ENCODE results near the gene BLOC1S5. TPM values are rescaled to one million over a fixed set of nuclear protein-coding genes. Genes with fewer than 3 reads are reported as not detected.
"Not testable (repeated sequence)": the region's sequence is repeated elsewhere in the genome, so short reads cannot be mapped to it uniquely, and the experiment has no call there.

The BLOC1S5 gene
- total RNA-seq, 1 donor from 2014 or later: 9.9 TPM

DNA sequence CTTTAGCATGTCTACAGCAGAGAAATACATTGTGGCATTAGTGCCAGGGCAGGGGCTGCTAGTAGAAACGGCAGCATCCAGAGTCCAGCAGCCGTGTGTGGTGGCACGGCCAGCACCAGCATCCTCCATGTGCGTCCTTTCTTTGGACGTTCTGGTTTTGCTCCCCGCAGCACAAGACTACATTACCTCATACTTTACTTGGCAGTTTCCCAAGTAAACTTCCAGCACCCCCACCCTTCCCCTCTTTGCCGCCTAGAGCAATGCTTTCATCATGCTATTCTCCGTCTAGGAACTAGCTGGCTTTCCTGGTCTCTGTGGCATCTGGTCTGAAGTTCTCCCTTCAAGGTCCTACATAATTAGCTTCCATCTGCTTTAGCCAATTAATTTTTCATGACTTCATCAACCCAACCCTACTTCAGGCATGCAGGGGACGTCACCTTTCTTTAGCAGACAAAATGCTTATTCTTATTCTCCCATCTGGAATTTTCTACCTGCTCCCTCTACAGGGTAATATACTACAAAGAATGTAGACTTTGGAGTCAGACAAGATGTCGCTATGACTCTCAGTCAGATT, 67.6 kb downstream of the BLOC1S5 start:
- peak; percentile 87 for DNase-seq (ENCODE audit: extremely low read depth, low read depth, low spot score)

DNA sequence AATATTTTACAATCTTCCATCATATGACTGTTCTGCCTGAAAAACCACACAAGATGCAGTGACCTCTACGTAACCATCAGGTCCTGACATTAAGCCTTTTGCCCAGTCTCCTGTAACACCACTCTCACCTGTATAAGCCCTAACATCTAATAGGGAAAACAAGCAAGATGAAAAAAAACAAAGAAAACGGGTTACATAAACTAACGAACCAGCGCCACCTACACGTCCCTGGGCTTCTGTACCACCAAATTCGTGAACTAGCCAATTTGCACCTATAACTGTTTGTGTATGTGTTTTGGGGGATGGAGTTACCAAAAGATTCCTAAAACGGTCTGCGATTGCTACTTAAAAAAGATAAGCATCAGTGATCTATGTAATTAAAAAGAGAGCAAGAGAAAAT, 70.2 kb downstream of the BLOC1S5 start:
- no peak for DNase-seq (ENCODE audit: extremely low read depth, low read depth, low spot score)

DNA sequence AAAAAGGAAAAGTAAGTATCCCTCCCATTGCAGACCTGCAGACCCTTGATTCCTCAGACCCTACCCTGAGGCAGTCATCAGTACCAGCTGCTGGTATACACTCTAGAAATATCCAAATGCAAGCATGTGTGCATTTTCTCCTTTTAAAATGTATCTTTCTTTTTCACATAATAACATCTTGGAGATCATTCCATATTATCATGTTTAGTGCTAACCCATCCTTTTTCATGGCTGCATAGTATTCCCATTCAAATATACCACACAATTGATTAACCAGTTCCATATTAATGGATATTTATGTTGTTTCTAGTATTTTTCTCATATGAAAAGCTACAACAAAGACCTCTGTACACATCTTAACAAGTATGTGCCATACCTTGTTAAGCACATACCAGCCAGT, 70.8 kb downstream of the BLOC1S5 start:
- no peak for DNase-seq (ENCODE audit: extremely low read depth, low read depth, low spot score)

DNA sequence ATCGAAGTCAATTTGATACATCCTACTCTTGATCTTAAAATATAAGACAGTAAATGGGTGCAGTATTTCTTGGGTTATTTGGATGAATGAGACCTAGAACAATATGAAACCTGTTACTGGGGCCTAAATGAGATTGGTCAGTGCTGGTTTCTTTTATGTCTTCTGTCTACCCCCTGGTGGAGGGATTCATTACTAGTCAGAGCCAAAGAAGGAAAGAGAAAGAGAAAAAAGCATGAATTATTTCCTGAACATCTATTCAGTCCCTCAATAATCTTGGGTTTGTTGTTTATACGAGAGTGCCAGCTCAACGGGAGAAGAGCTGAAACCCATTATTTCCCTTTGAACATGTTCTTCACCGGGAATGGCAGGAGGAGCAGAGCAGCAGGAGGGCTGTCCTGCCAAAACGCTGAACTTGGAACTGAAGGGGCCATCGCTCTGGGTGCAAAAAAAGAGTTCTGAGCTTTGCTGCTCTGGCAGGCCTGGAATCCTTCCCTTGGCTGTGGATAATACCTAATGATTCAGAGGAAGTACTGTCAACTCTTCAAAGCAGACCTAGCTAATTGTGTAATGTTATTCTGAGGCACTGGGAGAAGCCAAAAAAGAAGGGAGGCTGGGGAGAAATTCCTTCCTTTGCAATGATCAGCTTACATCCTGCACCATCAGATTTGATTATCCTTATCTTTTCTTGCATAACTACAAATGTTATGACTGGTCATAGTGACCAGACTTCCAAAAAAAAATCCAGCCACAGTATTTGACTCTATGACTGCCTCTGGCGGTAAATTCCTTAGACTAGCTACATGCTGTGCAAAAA, 72.0 kb downstream of the BLOC1S5 start:
- peak; percentile 75 for DNase-seq (ENCODE audit: extremely low read depth, low read depth, low spot score)

DNA sequence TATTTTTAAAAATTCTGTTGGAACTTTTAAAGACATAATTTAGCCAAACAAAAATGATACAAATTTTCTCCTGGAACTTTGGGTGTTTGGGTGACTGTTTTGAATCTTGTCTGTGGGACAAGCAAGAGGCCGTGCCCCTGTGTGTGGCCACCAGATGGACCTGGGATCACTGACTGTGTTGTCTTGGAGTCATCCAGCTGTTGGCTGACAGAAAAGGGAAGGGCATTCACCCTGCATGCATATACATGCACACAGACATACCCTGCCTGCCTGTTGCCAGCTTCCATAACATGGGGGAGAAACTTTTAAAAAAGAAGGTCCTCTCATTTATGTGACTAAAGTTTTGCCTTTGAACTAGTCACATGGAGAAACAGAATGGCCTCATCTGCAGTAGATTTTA, 72.7 kb downstream of the BLOC1S5 start:
- DNase-seq (ENCODE audit: extremely low read depth, low read depth, low spot score): no peak

DNA sequence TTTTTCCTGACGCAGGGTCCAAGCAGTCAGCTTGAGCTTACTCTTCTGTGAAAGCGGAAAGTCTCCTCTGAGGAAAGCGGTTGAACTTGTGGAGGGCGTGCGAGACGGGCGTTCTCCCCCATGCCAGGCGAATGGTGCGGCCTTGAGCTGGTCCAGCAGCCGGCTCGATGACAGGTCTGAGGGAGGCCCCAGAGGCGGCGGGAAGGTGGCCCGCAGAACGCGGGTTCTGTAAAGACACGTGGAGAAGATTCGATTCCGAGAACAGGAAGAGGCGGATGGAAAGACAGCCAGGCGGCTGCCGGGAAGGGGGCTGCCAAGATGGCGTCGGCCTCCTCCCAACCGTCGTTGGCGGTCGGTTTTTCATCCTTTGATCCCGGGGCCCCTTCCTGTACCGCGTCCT, 78.0 kb downstream of the BLOC1S5 start:
- no peak for DNase-seq (ENCODE audit: extremely low read depth, low read depth, low spot score)

DNA sequence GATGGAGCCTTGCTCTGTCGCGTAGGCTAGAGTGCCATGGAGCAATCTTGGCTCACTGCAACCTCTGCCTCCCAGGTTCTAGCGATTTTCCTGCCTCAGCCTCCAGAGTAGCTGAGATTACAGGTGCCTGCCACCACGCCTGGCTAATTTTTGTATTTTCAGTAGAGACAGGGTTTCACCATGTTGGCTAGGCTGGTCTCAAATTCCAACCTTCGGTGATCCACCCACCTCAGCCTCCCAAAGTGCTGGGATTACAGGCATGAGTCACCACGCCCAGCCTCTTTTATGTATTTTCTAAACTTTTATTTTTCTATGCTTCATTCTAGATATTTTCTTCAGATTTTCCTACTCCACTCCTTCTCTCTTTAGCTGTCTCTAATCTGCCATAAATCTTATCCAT, 80.2 kb downstream of the BLOC1S5 start:
- DNase-seq (ENCODE audit: extremely low read depth, low read depth, low spot score): not testable (repeated sequence)

DNA sequence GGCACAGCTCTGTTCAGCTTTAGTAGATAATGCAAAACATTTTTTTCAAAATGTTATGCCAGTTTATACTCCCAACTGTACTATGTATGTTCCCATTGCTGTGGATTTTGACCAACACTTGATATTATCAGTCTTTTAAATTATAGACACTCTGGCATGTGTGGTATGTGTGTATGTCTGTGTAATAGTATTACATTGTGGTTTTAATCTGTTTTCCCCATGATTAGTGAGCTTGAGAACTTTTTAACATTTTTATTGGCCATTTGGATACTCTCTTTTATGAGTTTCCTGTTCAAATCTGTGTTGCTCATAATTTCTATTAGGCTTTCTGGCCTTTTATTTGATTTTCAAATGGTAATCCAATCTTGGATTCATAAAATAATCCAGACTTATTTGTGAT, 84.4 kb downstream of the BLOC1S5 start:
- no peak for DNase-seq (ENCODE audit: extremely low read depth, low read depth, low spot score)

DNA sequence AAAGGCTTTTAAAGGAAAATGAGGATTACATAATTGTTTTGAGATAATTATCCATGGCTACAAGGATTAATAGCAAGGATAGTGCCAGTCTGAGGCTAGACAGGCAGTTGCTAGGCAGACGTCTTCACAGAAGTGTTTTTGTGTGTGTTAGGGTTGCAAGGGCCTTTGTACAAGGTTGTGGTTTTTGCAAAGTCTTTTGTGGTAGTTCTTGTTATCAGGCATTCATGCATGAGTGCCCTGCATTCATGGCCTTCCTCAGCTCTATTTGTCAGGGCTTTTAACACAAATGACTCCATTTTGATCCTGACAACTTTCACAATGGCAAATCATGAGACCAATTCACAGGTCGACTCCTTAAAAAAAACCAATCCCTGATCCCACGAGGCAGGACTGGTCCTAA, 85.5 kb downstream of the BLOC1S5 start:
- DNase-seq (ENCODE audit: extremely low read depth, low read depth, low spot score): no peak

DNA sequence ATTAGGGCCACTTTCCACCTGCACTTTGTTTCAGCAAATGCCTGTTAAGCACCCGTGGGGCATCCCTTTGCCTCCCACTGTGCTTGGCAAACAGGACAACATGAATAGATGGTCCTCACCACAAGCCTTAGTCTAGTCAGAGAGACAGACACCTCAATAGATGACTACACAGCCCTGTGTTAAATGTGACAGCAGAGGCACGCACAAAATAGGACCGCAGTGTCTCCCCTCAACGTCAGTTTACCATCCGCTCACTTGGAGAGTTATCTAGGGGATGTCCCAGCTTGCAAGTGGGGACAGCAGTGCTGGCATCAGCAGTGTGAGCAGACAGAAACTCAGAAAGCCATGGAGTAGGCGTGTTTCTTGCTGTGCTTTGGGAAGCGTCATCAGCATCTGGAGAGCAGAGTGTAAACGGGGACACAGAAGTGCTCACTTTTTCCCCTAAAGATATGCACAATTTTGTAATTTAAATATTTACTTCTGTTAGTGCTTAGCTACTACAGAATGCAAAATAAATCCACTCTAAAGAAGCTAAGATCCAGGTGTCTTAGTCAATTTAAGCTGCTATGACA, 87.6 kb downstream of the BLOC1S5 start:
- DNase-seq (ENCODE audit: extremely low read depth, low read depth, low spot score): no peak

DNA sequence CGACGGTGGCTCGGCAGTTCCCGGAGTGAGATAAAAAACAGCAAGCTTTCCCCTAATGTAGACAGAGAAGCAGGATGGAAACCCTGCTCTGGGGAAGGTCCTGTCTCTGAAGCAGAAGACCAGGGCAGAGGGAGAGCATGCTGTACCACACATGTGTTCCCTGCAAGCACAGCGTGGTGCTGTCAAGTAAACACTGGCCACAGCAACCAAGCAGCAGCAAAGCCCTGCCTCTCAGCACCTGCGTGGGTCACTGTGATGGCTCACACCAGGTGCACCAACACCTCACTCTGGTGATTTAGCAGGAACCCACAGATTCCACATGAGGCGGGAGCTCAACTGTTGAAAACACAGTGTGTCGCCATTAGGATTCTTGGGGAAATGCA, 88.4 kb downstream of the BLOC1S5 start:
- no peak for DNase-seq (ENCODE audit: extremely low read depth, low read depth, low spot score)

DNA sequence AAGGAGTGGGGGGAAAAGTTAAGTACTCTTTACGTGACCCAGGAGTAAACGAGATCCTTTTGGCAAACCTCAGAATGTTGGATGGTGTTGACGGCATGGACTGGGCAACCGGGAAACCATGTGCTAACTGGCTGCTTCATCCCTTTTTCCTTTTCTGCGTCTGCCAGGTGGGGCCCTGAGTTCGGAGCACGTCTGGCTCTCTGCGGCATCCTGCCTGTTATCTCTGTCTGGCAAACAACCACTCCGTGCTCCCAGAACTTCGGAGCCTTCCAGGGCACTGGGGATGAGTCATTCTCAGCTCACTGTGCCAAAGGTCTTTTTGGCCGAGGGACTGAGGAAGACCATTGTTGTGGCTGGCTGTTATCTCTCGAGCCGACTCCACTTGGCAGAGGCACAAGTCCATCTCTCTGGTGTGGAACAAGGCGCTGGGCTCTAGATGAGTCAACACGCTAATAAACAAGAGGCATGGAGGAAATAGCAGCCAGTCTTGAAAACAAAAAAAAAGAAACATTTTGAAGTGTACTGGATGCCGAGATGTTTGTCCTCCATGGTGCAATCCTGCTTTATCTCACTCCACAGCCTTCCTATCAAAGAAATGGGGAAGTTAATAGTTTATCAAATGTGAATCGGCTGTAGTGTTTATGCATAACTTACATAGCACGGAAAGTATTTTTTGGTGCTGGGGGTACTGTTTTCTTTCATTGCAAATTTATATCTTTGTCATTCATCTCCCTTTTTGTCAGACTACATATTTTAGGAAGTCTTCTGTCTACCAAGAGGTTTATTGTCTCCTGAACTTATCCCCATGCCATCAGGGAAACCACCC, 89.0 kb downstream of the BLOC1S5 start:
- peak; percentile 99 for DNase-seq (ENCODE audit: extremely low read depth, low read depth, low spot score)

DNA sequence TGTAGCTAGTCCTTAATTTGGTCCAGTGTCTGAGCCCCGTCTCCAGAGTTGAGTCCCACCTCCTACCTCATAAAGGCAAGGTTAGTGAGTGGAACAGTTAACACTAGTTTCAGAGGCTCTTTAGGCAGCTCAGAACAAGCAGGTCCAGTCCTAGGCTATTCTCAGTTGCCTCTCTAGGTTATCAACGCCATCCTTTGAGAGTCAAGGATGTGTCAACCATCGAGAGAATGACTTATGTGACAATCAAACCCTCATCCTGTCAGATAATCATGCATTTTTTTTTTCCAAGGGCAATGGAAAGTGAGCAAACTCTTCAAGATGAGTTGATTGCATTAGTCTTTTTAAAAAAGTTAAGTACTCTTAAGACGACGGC, 89.6 kb downstream of the BLOC1S5 start:
- no peak for DNase-seq (ENCODE audit: extremely low read depth, low read depth, low spot score)

DNA sequence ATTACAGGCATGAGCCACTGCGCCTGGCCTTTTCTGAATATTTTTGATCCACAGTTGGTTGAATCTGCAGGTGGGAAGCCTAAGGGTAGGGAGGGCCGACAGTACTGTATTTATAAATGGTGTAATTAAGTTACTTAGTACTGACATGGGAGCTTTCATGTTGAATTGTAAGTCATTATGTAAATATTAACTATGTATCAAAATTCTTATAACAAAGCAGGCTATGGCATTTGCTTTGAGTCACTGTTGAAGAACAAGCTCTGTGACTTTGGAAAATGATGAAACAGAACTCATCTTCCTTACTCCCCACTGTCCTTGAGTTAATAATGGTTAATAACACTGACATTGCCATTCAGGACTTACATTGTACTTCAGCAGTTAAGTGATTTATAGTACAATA, 90.6 kb downstream of the BLOC1S5 start:
- DNase-seq (ENCODE audit: extremely low read depth, low read depth, low spot score): no peak

DNA sequence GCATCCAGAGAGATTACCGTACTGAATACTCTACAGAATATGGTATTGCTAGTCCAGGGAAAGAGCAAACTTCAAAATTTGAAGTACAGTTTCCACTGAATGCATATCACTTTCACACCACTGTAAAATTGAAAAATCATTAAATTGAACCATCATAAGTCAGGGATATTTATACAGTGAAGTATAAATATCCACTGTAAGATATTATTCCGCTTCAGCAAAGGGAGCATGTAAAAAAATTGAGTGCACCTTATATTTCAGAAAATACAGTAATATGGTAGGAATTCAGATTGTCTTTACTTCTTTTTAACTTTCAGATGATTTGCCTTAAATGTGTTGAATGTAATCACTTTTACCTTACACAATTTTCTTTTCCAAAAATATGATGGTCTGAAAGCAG, 92.7 kb downstream of the BLOC1S5 start:
- no peak for DNase-seq (ENCODE audit: extremely low read depth, low read depth, low spot score)

DNA sequence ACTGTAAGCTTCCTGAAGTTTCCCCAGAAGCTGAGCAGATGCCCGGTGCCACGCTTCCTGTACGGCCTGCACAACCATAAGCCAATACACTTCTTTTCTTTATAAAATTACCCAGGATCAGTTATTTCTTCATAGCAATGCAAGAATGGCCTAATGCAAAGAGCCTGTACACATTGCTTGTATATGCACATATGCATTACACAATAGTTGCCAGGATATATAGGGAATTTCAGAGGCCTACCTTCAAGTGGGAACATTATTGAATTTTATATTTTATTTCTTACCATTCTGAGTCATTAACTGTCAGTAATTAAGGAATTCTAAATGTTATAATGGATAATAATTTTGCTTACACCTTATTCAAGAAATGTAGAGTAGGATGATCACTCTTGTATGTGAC, 93.6 kb downstream of the BLOC1S5 start:
- DNase-seq (ENCODE audit: extremely low read depth, low read depth, low spot score): no peak

Other genes starting within 250 kb of the BLOC1S5 start
- gene TXNDC5, start 153.6 kb downstream of the BLOC1S5 start, total RNA-seq: 673 and 1,031 TPM in 2 replicates
- 44.8 and 55.8 TPM in 2 replicates for gene EEF1E1, start 38.2 kb upstream of the BLOC1S5 start, total RNA-seq